GM12878 (cell line): ENCODE results near the gene RDH16. TPM values are rescaled to one million over a fixed set of nuclear protein-coding genes. Genes with fewer than 3 reads are reported as not detected.

Source experiments
- polyA plus RNA-seq, 11 experiments: library from polyadenylated mRNA; depleted of rRNA in 4 of 11; unstranded in 6 of 11; stranded (reverse) in 5 of 11; fragments of >200 nt; fragmentation: Nextera tagmentation in 4 of 11; fragmentation: Illumina TruSeq in 1 of 11; extraction: Ambion mirVana in 4 of 11; extraction: Trizol in 1 of 11; gene quantifications; 1 replicate in 1 of 11; 2 replicates in 10 of 11; pipeline versions ENCODE4 v1.2.1 to v1.2.3, GENCODE V29; 2011 to 2016; ENCODE audit warnings: inconsistent platforms in 2 of 11, missing spikeins in 2 of 11, low read depth in 1 of 11
- total RNA-seq, 4 experiments: library from RNA; depleted of rRNA in 3 of 4; stranded (reverse); fragments of >200 nt in 3 of 4; fragmentation: Illumina TruSeq in 1 of 4; extraction: Trizol in 1 of 4; gene quantifications; 2 replicates each; pipeline versions ENCODE4 v1.2.1 to v1.2.3, GENCODE V29; 2013 to 2021

Gene RDH16
- total and polyA plus RNA-seq, 10 of the 15 experiments (the other 5 are each of a cell fraction or from before 2014, with no cell fraction given), result 0.04 to 0.31 (median 0.06) TPM

Other genes with a start within 250 kb of the RDH16 start
Only the 7 nearest of the 12 such genes appear.
- gene SDR9C7, start 23.2 kb downstream of the RDH16 start, total RNA-seq (2014; rRNA removed), result not detected in 2 replicates
- not detected in 2 replicates for gene SDR9C7, start 23.2 kb downstream of the RDH16 start, total RNA-seq (2014; rRNA removed; fragmentation: Illumina TruSeq; extraction: Trizol)
- not detected in 2 replicates for gene SDR9C7, start 23.2 kb downstream of the RDH16 start, total RNA-seq (2021)
- 0.06 TPM in 1 of 2 replicates, not detected in the other for gene SDR9C7, start 23.2 kb downstream of the RDH16 start, polyA plus RNA-seq (2011; rRNA removed)
- gene SDR9C7, start 23.2 kb downstream of the RDH16 start, polyA plus RNA-seq (2014; fragmentation: Illumina TruSeq; extraction: Trizol), result not detected in 2 replicates
- gene SDR9C7, start 23.2 kb downstream of the RDH16 start, polyA plus RNA-seq (2014; fragmentation: Nextera tagmentation; extraction: Ambion mirVana), result not detected
- gene SDR9C7, start 23.2 kb downstream of the RDH16 start, polyA plus RNA-seq (2014; rRNA removed), result 0.04 TPM in 1 of 2 replicates, not detected in the other
- gene SDR9C7, start 23.2 kb downstream of the RDH16 start, polyA plus RNA-seq (2016; fragmentation: Nextera tagmentation; extraction: Ambion mirVana), result not detected
- 5.0 and 5.3 TPM in 2 replicates for gene ZBTB39, start 48.9 kb upstream of the RDH16 start, total RNA-seq (2014; rRNA removed)
- 4.0 and 4.1 TPM in 2 replicates for gene ZBTB39, start 48.9 kb upstream of the RDH16 start, total RNA-seq (2014; rRNA removed; fragmentation: Illumina TruSeq; extraction: Trizol)
- 5.6 and 6.0 TPM in 2 replicates for gene ZBTB39, start 48.9 kb upstream of the RDH16 start, total RNA-seq (2021)
- 5.2 and 6.8 TPM in 2 replicates for gene ZBTB39, start 48.9 kb upstream of the RDH16 start, polyA plus RNA-seq (2011; rRNA removed)
- 4.7 and 4.8 TPM in 2 replicates for gene ZBTB39, start 48.9 kb upstream of the RDH16 start, polyA plus RNA-seq (2014; fragmentation: Illumina TruSeq; extraction: Trizol)
- under 1 TPM; 0.88 to 0.93 TPM for gene ZBTB39, start 48.9 kb upstream of the RDH16 start, polyA plus RNA-seq (2014; fragmentation: Nextera tagmentation; extraction: Ambion mirVana)
- 4.2 and 4.4 TPM in 2 replicates for gene ZBTB39, start 48.9 kb upstream of the RDH16 start, polyA plus RNA-seq (2014; rRNA removed)
- gene ZBTB39, start 48.9 kb upstream of the RDH16 start, polyA plus RNA-seq (2016; fragmentation: Nextera tagmentation; extraction: Ambion mirVana), result 1 to 10 TPM; 3.0 to 4.4 TPM
- not detected in 2 replicates for gene TAC3, start 58.9 kb upstream of the RDH16 start, total RNA-seq (2014; rRNA removed)
- gene TAC3, start 58.9 kb upstream of the RDH16 start, total RNA-seq (2014; rRNA removed; fragmentation: Illumina TruSeq; extraction: Trizol), result not detected in 2 replicates
- gene TAC3, start 58.9 kb upstream of the RDH16 start, total RNA-seq (2021), result not detected in 2 replicates
- 0.11 and 0.13 TPM in 2 replicates for gene TAC3, start 58.9 kb upstream of the RDH16 start, polyA plus RNA-seq (2011; rRNA removed)
- gene TAC3, start 58.9 kb upstream of the RDH16 start, polyA plus RNA-seq (2014; fragmentation: Illumina TruSeq; extraction: Trizol), result not detected in 2 replicates
- gene TAC3, start 58.9 kb upstream of the RDH16 start, polyA plus RNA-seq (2014; fragmentation: Nextera tagmentation; extraction: Ambion mirVana), result under 1 TPM; 0.13 to 0.18 TPM
- not detected in 2 replicates for gene TAC3, start 58.9 kb upstream of the RDH16 start, polyA plus RNA-seq (2014; rRNA removed)
- not detected for gene TAC3, start 58.9 kb upstream of the RDH16 start, polyA plus RNA-seq (2016; fragmentation: Nextera tagmentation; extraction: Ambion mirVana)
- 0.05 TPM in 1 of 2 replicates, not detected in the other for gene MYO1A, start 92.5 kb upstream of the RDH16 start, total RNA-seq (2014; rRNA removed)
- gene MYO1A, start 92.5 kb upstream of the RDH16 start, total RNA-seq (2014; rRNA removed; fragmentation: Illumina TruSeq; extraction: Trizol), result 0.13 and 0.14 TPM in 2 replicates
- gene MYO1A, start 92.5 kb upstream of the RDH16 start, total RNA-seq (2021), result 0.08 and 0.10 TPM in 2 replicates
- 0.16 and 0.23 TPM in 2 replicates for gene MYO1A, start 92.5 kb upstream of the RDH16 start, polyA plus RNA-seq (2011; rRNA removed)
- 0.16 TPM in 1 of 2 replicates, not detected in the other for gene MYO1A, start 92.5 kb upstream of the RDH16 start, polyA plus RNA-seq (2014; fragmentation: Illumina TruSeq; extraction: Trizol)
- under 1 TPM in 1 of 2 experiments, not detected in 1; 0.05 TPM for gene MYO1A, start 92.5 kb upstream of the RDH16 start, polyA plus RNA-seq (2014; fragmentation: Nextera tagmentation; extraction: Ambion mirVana)
- 0.01 and 0.15 TPM in 2 replicates for gene MYO1A, start 92.5 kb upstream of the RDH16 start, polyA plus RNA-seq (2014; rRNA removed)
- gene MYO1A, start 92.5 kb upstream of the RDH16 start, polyA plus RNA-seq (2016; fragmentation: Nextera tagmentation; extraction: Ambion mirVana), result under 1 TPM; 0.27 to 0.34 TPM
- gene NEMP1, start 121.2 kb upstream of the RDH16 start, total RNA-seq (2014; rRNA removed), result 19.7 and 22.6 TPM in 2 replicates
- 17.7 and 19.7 TPM in 2 replicates for gene NEMP1, start 121.2 kb upstream of the RDH16 start, total RNA-seq (2014; rRNA removed; fragmentation: Illumina TruSeq; extraction: Trizol)
- 20.7 and 20.8 TPM in 2 replicates for gene NEMP1, start 121.2 kb upstream of the RDH16 start, total RNA-seq (2021)
- 45.9 and 61.7 TPM in 2 replicates for gene NEMP1, start 121.2 kb upstream of the RDH16 start, polyA plus RNA-seq (2011; rRNA removed)
- gene NEMP1, start 121.2 kb upstream of the RDH16 start, polyA plus RNA-seq (2014; fragmentation: Illumina TruSeq; extraction: Trizol), result 24.9 and 30.5 TPM in 2 replicates
- 1 to 10 TPM; 4.0 to 4.7 TPM for gene NEMP1, start 121.2 kb upstream of the RDH16 start, polyA plus RNA-seq (2014; fragmentation: Nextera tagmentation; extraction: Ambion mirVana)
- gene NEMP1, start 121.2 kb upstream of the RDH16 start, polyA plus RNA-seq (2014; rRNA removed), result 17.8 and 20.6 TPM in 2 replicates
- 10 to 100 TPM; 18.2 to 20.0 TPM for gene NEMP1, start 121.2 kb upstream of the RDH16 start, polyA plus RNA-seq (2016; fragmentation: Nextera tagmentation; extraction: Ambion mirVana)
- gene NAB2, start 131.5 kb upstream of the RDH16 start, total RNA-seq (2014; rRNA removed), result 28.4 and 30.1 TPM in 2 replicates
- 13.0 and 13.6 TPM in 2 replicates for gene NAB2, start 131.5 kb upstream of the RDH16 start, total RNA-seq (2014; rRNA removed; fragmentation: Illumina TruSeq; extraction: Trizol)
- 28.2 and 28.5 TPM in 2 replicates for gene NAB2, start 131.5 kb upstream of the RDH16 start, total RNA-seq (2021)
- gene NAB2, start 131.5 kb upstream of the RDH16 start, polyA plus RNA-seq (2011; rRNA removed), result 25.2 and 35.2 TPM in 2 replicates
- 7.9 and 17.0 TPM in 2 replicates for gene NAB2, start 131.5 kb upstream of the RDH16 start, polyA plus RNA-seq (2014; fragmentation: Illumina TruSeq; extraction: Trizol)
- 1 to 10 TPM in 1 of 2 experiments, under 1 TPM in 1; 0.35 to 1.0 TPM for gene NAB2, start 131.5 kb upstream of the RDH16 start, polyA plus RNA-seq (2014; fragmentation: Nextera tagmentation; extraction: Ambion mirVana)
- gene NAB2, start 131.5 kb upstream of the RDH16 start, polyA plus RNA-seq (2014; rRNA removed), result 28.0 and 28.6 TPM in 2 replicates
- 1 to 10 TPM; 3.6 to 5.8 TPM for gene NAB2, start 131.5 kb upstream of the RDH16 start, polyA plus RNA-seq (2016; fragmentation: Nextera tagmentation; extraction: Ambion mirVana)
- 100 and 101 TPM in 2 replicates for gene STAT6, start 153.8 kb upstream of the RDH16 start, total RNA-seq (2014; rRNA removed)
- gene STAT6, start 153.8 kb upstream of the RDH16 start, total RNA-seq (2014; rRNA removed; fragmentation: Illumina TruSeq; extraction: Trizol), result 79.0 and 79.9 TPM in 2 replicates
- gene STAT6, start 153.8 kb upstream of the RDH16 start, total RNA-seq (2021), result 146 and 163 TPM in 2 replicates
- 107 and 176 TPM in 2 replicates for gene STAT6, start 153.8 kb upstream of the RDH16 start, polyA plus RNA-seq (2011; rRNA removed)
- gene STAT6, start 153.8 kb upstream of the RDH16 start, polyA plus RNA-seq (2014; fragmentation: Illumina TruSeq; extraction: Trizol), result 161 and 168 TPM in 2 replicates
- 10 to 100 TPM; 14.2 to 17.3 TPM for gene STAT6, start 153.8 kb upstream of the RDH16 start, polyA plus RNA-seq (2014; fragmentation: Nextera tagmentation; extraction: Ambion mirVana)
- gene STAT6, start 153.8 kb upstream of the RDH16 start, polyA plus RNA-seq (2014; rRNA removed), result 153 and 157 TPM in 2 replicates
- gene STAT6, start 153.8 kb upstream of the RDH16 start, polyA plus RNA-seq (2016; fragmentation: Nextera tagmentation; extraction: Ambion mirVana), result 10 to 100 TPM; 61.0 to 63.3 TPM